GM23338 (cell line): Measurements from ENCODE around the gene PIKFYVE. TPM values are rescaled to one million over a fixed set of nuclear protein-coding genes. Genes with fewer than 3 reads are reported as not detected.

Source experiments
- ATAC-seq: fragments of 200-7000 bp; cut with Tn5 transposase; 3 replicates; pipeline ENCODE4 v1.9.1; 2020
- DNase-seq: peaks from one replicate; pipeline ENCODE4 v3.0.0-alpha.2; 2015; ENCODE audit warnings: low spot score
- H2AFZ ChIP-seq: fragments of 200-600 bp; sonication (generic); 2 replicates; pipeline ENCODE4 v1.8.0; 2016; ENCODE audit warnings: antibody characterized with exemption, mild to moderate bottlenecking, moderate library complexity
- H3F3A ChIP-seq: fragments of 200-600 bp; sonication (generic); replicated peaks from 2 replicates; pipeline ENCODE4 v1.8.0; 2017; ENCODE audit warnings: antibody characterized with exemption, mixed run types, low read depth
- H3K27ac ChIP-seq: fragments of 200-600 bp; sonication (generic); 2 replicates; pipeline ENCODE4 v1.6.1; 2016; ENCODE audit warnings: low read depth
- H3K27me3 ChIP-seq: fragments of 200-600 bp; sonication (generic); 2 replicates; pipeline ENCODE4 v1.8.0; 2016; ENCODE audit warnings: mild to moderate bottlenecking, mixed run types, moderate library complexity; ENCODE audit not compliant: insufficient read depth
- H3K36me3 ChIP-seq: fragments of 200-600 bp; sonication (generic); 2 replicates; pipeline ENCODE4 v1.8.0; 2016; ENCODE audit warnings: mild to moderate bottlenecking; ENCODE audit not compliant: insufficient read depth
- H3K4me1 ChIP-seq: fragments of 200-600 bp; sonication (generic); 2 replicates; pipeline ENCODE4 v1.8.0; 2016; ENCODE audit warnings: mild to moderate bottlenecking, moderate library complexity; ENCODE audit not compliant: insufficient read depth
- H3K4me2 ChIP-seq: fragments of 200-600 bp; sonication (generic); 2 replicates; pipeline ENCODE4 v1.7.1; 2017; ENCODE audit warnings: mixed run types
- H3K4me3 ChIP-seq: fragments of 200-600 bp; sonication (generic); 2 replicates; pipeline ENCODE4 v1.6.1; 2016; ENCODE audit warnings: mixed run types
- H3K79me2 ChIP-seq: fragments of 200-600 bp; sonication (generic); replicated peaks from 2 replicates; pipeline ENCODE4 v1.8.0; 2017; ENCODE audit warnings: mild to moderate bottlenecking; ENCODE audit not compliant: insufficient read depth
- H3K9me2 ChIP-seq: fragments of 200-600 bp; sonication (generic); 2 replicates; pipeline ENCODE4 v1.8.0; 2017; ENCODE audit not compliant: insufficient read depth
- H4K20me1 ChIP-seq: fragments of 200-600 bp; sonication (generic); replicated peaks from 2 replicates; pipeline ENCODE4 v1.8.0; 2017; ENCODE audit warnings: mild to moderate bottlenecking; ENCODE audit not compliant: insufficient read depth
- H3K27ac Mint-ChIP-seq: 2 replicates; pipeline ENCODE4 v1.8.0; 2020; ENCODE audit warnings: inconsistent platforms, mild to moderate bottlenecking, moderate library complexity, mixed read lengths
- H3K27me3 Mint-ChIP-seq: 3 replicates; pipeline ENCODE4 v1.8.0; 2022; ENCODE audit warnings: low read depth, mild to moderate bottlenecking, moderate library complexity, mixed read lengths, inconsistent platforms; ENCODE audit not compliant: insufficient read depth, poor library complexity
- H3K36me3 Mint-ChIP-seq: 3 replicates; pipeline ENCODE4 v1.8.0; 2021; ENCODE audit warnings: low read depth, mild to moderate bottlenecking, inconsistent platforms, moderate library complexity, mixed read lengths
- H3K4me1 Mint-ChIP-seq: 3 replicates; pipeline ENCODE4 v1.8.0; 2020; ENCODE audit warnings: mild to moderate bottlenecking, inconsistent platforms, mixed read lengths
- H3K4me3 Mint-ChIP-seq: 3 replicates; pipeline ENCODE4 v1.8.0; 2021; ENCODE audit warnings: moderate library complexity, mild to moderate bottlenecking, inconsistent platforms, mixed read lengths
- H3K9me3 Mint-ChIP-seq: 3 replicates; pipeline ENCODE4 v1.8.0; 2020; ENCODE audit warnings: moderate library complexity, mild to moderate bottlenecking, inconsistent platforms, mixed read lengths
- EZH2phosphoT487 ChIP-seq: fragments of 200-600 bp; sonication (generic); IDR thresholded peaks from one replicate; pipeline ENCODE4 v1.8.1; 2018; ENCODE audit warnings: antibody characterized with exemption; ENCODE audit not compliant: unreplicated experiment
- JUNB ChIP-seq: IDR thresholded peaks from one replicate; pipeline ENCODE4 v1.6.1; 2016; ENCODE audit warnings: antibody characterized with exemption; ENCODE audit not compliant: unreplicated experiment
- ZNF114 ChIP-seq: fragments of 250-450 bp; sonication (Bioruptor Pico); IDR thresholded peaks from 2 replicates; pipeline ENCODE4 v1.5.0; 2020; ENCODE audit warnings: mild to moderate bottlenecking, moderate library complexity
- polyA plus RNA-seq: library from polyadenylated mRNA; unstranded; fragments of >200 nt; fragmentation: Nextera tagmentation; extraction: Ambion mirVana; gene quantifications from 2 replicates; pipeline ENCODE4 v1.2.1, GENCODE V29; 2016
- total RNA-seq: library from RNA; depleted of rRNA; stranded (reverse); fragments of >200 nt; shearing (Covaris generic); gene quantifications from 2 replicates; pipeline ENCODE4 v1.2.3, GENCODE V29; 2014
- TF ChIP-seq, protein P1 (sequence below), 2 experiments: fragments of 200-600 bp in 1 of 2; sonication (generic) in 1 of 2; conservative IDR thresholded peaks; 2 replicates each; pipeline versions ENCODE4 v1.5.1 to v1.6.1; 2016 to 2017; ENCODE audit warnings: antibody characterized with exemption in 2 of 2, low read depth in 2 of 2, mild to moderate bottlenecking in 2 of 2, moderate library complexity in 1 of 2
- TF ChIP-seq, protein P2 (sequence below): fragments of 250-450 bp; sonication (Bioruptor Pico); IDR thresholded peaks from 2 replicates; pipeline ENCODE4 v1.5.0; 2020; ENCODE audit warnings: mild to moderate bottlenecking, moderate library complexity

The PIKFYVE gene
- total and polyA plus RNA-seq, 2 experiments from 2014 or later: 15.1 to 48.0 TPM

DNA sequence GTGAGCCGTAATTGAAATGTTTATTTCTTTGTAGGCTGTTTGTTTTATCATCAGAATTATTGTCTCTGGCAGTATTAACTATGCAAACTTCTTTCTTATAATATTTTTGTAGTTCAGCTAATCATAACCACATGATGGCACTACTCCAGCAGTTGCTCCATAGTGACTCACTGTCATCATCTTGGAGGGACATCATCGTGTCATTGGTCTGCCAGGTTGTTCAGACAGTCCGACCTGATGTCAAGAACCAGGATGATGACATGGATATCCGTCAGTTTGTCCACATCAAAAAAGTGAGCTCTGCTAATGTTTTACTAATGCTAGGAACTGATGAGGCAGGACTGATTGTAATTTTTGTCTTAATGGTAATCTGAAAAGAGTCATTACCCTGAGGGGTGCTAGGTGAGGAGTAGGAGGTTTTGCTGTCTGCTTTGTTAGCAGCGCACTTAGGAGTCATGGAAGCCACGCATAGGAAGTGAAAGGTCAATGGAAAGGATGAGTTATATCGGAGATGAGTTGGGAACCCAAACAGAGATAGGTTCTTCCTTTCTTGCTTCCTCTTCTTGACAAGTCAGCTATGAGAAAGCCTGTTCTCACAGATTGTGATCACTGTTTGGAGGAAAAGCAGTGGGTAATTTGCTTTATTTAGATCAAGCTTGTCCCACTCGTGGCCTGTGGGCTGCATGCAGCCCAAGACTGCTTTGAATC lies 49.2 kb downstream of the PIKFYVE start (continued):
- TF ChIP-seq, protein P1, sequence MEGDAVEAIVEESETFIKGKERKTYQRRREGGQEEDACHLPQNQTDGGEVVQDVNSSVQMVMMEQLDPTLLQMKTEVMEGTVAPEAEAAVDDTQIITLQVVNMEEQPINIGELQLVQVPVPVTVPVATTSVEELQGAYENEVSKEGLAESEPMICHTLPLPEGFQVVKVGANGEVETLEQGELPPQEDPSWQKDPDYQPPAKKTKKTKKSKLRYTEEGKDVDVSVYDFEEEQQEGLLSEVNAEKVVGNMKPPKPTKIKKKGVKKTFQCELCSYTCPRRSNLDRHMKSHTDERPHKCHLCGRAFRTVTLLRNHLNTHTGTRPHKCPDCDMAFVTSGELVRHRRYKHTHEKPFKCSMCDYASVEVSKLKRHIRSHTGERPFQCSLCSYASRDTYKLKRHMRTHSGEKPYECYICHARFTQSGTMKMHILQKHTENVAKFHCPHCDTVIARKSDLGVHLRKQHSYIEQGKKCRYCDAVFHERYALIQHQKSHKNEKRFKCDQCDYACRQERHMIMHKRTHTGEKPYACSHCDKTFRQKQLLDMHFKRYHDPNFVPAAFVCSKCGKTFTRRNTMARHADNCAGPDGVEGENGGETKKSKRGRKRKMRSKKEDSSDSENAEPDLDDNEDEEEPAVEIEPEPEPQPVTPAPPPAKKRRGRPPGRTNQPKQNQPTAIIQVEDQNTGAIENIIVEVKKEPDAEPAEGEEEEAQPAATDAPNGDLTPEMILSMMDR (conservative IDR thresholded peaks at IDR 0.05; ENCODE audit: low read depth in 2 of 2): no peak
- TF ChIP-seq, protein P2, sequence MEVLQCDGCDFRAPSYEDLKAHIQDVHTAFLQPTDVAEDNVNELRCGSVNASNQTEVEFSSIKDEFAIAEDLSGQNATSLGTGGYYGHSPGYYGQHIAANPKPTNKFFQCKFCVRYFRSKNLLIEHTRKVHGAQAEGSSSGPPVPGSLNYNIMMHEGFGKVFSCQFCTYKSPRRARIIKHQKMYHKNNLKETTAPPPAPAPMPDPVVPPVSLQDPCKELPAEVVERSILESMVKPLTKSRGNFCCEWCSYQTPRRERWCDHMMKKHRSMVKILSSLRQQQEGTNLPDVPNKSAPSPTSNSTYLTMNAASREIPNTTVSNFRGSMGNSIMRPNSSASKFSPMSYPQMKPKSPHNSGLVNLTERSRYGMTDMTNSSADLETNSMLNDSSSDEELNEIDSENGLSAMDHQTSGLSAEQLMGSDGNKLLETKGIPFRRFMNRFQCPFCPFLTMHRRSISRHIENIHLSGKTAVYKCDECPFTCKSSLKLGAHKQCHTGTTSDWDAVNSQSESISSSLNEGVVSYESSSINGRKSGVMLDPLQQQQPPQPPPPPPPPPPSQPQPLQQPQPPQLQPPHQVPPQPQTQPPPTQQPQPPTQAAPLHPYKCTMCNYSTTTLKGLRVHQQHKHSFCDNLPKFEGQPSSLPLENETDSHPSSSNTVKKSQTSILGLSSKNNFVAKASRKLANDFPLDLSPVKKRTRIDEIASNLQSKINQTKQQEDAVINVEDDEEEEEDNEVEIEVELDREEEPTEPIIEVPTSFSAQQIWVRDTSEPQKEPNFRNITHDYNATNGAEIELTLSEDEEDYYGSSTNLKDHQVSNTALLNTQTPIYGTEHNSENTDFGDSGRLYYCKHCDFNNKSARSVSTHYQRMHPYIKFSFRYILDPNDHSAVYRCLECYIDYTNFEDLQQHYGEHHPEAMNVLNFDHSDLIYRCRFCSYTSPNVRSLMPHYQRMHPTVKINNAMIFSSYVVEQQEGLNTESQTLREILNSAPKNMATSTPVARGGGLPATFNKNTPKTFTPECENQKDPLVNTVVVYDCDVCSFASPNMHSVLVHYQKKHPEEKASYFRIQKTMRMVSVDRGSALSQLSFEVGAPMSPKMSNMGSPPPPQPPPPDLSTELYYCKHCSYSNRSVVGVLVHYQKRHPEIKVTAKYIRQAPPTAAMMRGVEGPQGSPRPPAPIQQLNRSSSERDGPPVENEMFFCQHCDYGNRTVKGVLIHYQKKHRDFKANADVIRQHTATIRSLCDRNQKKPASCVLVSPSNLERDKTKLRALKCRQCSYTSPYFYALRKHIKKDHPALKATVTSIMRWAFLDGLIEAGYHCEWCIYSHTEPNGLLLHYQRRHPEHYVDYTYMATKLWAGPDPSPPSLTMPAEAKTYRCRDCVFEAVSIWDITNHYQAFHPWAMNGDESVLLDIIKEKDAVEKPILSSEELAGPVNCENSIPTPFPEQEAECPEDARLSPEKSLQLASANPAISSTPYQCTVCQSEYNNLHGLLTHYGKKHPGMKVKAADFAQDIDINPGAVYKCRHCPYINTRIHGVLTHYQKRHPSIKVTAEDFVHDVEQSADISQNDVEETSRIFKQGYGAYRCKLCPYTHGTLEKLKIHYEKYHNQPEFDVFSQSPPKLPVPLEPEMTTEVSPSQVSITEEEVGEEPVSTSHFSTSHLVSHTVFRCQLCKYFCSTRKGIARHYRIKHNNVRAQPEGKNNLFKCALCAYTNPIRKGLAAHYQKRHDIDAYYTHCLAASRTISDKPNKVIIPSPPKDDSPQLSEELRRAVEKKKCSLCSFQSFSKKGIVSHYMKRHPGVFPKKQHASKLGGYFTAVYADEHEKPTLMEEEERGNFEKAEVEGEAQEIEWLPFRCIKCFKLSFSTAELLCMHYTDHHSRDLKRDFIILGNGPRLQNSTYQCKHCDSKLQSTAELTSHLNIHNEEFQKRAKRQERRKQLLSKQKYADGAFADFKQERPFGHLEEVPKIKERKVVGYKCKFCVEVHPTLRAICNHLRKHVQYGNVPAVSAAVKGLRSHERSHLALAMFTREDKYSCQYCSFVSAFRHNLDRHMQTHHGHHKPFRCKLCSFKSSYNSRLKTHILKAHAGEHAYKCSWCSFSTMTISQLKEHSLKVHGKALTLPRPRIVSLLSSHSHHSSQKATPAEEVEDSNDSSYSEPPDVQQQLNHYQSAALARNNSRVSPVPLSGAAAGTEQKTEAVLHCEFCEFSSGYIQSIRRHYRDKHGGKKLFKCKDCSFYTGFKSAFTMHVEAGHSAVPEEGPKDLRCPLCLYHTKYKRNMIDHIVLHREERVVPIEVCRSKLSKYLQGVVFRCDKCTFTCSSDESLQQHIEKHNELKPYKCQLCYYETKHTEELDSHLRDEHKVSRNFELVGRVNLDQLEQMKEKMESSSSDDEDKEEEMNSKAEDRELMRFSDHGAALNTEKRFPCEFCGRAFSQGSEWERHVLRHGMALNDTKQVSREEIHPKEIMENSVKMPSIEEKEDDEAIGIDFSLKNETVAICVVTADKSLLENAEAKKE (CRISPR knock-in tag): no peak
- TF ChIP-seq JUNB (no peak), ZNF114 (no peak), EZH2phosphoT487 (no peak)

DNA sequence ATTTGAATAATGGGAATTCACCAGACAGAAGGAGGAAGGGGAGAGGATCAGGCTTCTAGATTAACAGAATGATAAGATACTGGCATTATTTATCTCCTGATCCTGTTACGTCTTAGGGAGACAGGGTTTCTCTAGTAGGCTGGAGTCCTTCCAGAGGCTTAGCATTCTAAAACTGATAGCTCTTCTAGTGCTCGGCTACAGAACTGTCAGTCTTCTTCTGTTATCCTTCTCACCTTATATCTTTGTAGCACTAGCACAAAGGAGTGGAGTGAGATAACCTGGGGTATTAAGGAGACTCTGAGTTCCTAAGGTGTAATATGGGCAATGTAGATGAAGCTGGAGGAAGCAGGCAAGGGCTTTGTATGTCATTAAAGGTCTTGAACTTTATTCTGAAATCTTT lies 52.1 kb downstream of the PIKFYVE start:
- Histone ChIP-seq H3F3A (no peaks in the 10 kb centered on the region), H2AFZ (no peak overlapping the region), H3K9me2 (no peaks in the 10 kb centered on the region), H3K27ac (no peak overlapping the region), H3K36me3 (peaks cover 28% of the 10 kb centered on the region; the same call in 1 of the 2 replicates), H4K20me1 (no peaks in the 10 kb centered on the region), H3K79me2 (no peaks in the 10 kb centered on the region), H3K4me3 (no peak overlapping the region), H3K27me3 (no peaks in the 10 kb centered on the region), H3K4me2 (no peak overlapping the region), H3K4me1 (no peaks in the 10 kb centered on the region)
- no peaks in the 10 kb centered on the region for H3K27me3 Mint-ChIP-seq
- DNase-seq: no peak
- H3K9me3 Mint-ChIP-seq: no peaks in the 10 kb centered on the region
- H3K4me1 Mint-ChIP-seq: no peaks in the 10 kb centered on the region
- H3K27ac Mint-ChIP-seq: no peak overlapping the region
- H3K36me3 Mint-ChIP-seq: peaks cover 55% of the 10 kb centered on the region
- H3K4me3 Mint-ChIP-seq: no peak overlapping the region
- ATAC-seq: no peak
- TF ChIP-seq, protein P1 (conservative IDR thresholded peaks at IDR 0.05; ENCODE audit: low read depth in 2 of 2): no peak
